Measurements from ENCODE around the gene TMEM52.
A peak's percentile ranks its signal among the peaks of the same experiment; 100 is the strongest.
"Not testable (repeated sequence)": the region's sequence is repeated elsewhere in the genome, so short reads cannot be mapped to it uniquely, and the experiment has no call there.

TMEM52 gene

DNA sequence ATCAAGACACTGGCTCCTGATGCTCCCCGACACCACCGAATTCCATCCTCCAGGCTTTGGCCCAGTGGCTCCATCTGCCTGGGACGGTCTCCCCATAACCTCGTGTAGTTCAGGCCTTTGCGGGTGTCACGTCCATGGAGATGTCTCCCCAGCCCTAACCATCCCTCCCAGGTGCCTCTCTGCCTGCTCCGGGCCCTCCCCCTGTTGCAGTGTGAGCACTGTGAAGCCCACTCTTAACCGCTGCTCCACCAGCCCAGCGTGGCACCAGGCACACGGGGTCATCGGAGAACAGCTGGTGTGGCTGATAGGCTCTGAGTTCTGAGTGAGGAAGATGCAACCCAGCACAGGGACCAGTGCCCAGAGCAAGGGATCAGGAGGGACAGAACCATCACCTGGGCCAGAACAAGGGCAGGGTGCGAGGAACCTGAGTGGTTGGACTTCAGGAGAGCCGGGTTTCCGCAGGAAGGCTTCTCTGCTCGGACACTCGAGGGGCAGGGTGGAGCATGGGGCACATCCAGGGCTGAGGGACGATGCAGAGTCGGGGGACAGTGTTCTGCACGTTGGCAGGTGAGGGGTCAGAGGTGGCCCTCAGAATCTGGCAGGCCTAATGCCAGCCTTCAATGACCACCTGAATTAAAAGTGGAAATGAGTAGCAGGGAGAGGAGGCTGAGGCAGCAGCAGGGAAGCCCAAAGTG is 25.6 kb downstream of the TMEM52 start:
- FAIRE-seq = no peak

DNA sequence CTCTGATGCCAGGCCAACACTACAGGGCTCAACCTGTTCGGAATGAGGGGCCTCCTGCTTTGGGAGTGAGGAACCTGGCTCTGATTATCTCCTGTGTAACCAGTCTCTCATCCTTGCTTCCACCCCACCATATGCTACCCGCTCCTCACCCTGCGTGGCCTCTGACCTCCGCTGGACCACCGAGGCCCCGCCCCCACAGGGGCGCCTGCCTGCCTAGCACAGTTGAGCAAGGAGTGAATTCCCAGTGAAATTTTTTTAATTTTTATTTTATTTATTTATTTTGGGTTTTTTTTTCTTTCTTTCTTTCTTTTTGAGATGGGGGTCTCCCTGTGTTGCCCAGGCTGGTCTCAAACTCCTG is 26.3 kb downstream of the TMEM52 start:
- FAIRE-seq = no peak

DNA sequence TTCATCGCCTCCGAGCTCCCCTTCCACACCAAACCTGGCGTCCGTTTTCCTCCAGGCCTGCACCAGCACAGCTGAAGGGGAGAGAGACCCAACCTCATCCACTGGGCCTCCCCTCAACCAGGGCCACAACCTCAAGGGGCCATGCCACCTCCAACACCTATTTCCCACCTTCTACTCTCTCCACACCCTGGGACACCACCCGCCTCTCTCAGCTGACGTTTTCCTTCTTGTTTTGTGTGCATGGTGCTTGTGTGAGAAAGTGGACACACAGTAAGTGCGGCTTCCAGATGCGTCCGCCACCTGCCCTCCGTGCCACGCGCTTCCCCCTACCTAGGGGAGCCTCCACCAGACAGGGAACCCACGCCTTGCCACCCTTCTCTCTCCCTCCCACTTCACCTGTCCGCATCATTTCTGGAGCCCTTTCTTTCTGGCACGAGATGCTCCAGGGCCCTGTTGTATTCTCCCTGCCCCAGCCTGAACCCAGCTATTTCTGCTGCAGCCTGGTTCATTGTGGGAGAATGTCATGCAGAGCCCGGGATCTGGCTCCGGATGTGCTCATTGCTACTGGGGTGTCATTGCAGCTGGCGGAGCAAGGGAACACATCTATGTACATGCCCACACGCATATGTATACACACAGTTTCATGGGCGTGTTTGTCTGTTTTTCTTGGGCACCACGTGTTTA is 26.9 kb downstream of the TMEM52 start:
- FAIRE-seq = no peak

DNA sequence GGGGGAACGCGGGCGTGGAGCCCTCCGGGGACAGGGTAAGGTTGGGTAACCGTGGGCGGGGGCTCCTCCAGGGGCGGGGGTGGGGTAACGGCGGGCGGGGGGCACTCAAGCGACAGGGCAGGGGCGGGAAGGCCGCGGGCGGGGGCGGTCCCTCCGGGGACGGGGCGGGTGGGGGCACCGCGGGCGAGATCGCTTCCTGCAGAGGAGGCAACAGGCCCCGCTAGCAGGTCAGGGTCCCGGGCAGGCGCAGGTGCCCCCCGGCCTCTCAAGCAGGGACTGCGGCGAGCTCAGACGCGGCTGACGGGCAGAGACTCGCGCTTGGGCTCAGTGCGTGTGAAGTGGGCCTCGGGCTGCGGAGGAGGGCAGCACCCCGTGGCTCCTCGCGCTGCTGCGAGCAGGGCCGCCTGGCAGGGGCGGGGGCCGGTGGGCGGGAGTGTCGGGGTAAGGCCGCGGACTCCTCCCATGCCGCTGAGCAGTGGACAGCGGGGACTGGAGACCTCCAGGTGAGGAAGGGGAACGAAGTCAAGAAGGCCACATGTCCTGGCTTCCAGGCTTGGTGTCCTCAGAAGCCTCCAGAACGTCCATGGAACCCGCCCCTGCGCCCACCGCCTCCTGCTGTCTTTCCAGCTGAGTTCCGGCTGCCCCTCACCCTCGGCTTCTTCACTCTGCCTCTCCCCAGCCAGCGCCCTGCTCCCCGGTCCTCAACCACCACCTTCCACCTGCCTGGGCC is 27.6 kb downstream of the TMEM52 start:
- no peak for FAIRE-seq

DNA sequence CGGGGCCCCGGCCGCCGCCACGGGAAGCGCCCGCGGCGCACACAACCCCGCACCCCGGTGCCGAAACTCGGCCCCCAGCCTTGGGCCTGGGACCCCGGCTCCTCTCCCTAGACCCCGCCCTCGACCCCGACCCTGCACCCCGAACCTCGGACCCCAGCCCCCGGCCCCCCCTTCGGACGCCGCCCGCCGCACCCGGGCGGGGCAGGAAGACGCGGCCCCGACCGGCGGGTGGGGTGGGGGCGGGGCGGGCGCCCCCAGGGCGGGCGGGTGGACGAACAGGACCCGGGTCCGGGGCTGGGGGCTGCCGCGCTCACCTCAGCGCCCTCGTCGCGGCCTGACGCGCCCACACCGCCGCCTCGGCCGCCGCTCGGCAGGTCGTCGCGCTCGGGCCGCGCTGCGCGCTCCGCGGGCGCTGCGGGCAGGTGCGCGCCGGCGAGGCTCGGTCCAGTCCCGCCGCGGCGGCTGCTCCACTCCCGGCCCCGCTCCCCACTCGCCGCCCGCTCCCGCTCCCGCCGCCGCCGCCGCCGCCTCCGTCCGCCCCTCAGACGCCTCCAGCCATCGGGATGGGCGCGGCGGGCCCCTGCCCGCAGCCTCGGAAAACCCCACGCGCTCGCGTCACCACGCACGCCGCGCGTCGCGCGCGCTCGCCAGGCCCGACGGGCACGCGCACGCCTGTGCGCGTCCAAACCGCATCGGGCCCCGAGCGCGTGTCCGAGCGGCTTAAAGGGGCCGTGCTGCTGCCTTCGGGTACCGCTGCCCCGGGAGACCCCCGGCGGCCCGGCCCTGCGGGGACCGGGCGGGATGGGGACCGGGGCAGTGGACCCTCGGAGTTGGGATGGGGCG is 28.4 kb downstream of the TMEM52 start, which contains the start of gene GNB1:
TSS of gene GNB1 (minus strand) at position 582 of the 843 bp plus-strand sequence. CDS start 65,634 bp downstream, outside the sequence.
- FAIRE-seq = no peak

DNA sequence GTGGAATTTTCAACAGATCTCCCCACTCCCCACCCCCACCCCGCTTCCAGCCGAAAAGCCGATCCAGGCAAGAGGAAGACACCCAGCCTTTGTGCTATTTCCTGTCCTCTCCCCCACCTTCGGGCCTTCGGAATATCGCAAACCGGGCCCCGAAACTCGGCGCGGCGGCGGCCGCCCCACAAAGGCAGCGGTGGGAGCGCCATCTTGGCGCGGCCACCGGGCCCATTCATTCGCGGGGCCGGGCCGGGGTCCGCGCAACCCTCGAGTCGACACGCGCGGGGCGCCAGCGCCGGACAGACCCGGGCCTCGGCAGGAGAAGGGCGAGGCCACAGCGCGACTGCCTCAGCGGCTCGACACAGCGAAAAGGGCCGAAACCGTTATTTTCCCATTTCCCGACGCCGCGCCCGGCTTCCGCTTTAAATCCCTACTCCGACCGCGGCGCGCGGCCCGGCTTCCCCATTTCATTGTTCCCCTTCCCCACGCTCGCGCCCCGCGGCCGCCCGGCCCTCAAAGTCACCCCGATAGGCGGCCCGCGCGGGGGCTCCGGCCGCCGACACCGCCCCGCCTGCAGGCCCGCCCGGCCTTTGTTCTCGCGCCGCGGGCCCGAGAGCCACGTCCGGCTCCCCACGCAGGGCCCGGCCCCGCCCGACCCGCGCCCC is 29.1 kb downstream of the TMEM52 start:
- no peak for FAIRE-seq

DNA sequence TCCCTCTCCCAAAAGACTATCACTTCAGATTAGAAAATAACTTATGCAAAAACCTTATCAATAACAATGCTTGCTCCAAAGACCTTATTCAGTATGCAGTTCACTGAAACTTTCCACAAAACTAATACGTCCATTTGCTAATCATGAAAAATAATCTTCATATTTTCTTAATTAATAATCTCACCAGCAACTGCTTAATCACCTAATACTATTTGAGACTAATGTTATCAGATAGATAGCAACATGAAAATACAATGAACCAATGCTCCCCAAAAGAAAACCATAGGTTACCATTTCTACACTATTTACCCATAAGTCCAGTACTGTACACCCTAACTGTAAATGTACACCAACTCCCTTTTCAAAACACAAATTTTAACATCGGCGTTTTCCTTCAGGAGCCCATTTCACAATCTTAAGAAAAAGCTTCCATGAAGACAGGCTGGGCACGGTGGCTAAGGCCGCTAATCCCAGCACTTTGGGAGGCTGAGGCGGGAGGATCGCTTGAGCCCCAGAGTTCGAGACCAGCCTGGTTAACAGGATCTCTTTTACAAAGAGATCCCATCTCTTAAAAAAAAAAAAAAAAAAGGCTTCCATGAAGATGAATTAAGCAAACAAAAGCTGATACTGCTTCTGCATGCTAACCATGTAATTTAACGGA is 29.9 kb downstream of the TMEM52 start:
- peak; percentile 15 for FAIRE-seq

DNA sequence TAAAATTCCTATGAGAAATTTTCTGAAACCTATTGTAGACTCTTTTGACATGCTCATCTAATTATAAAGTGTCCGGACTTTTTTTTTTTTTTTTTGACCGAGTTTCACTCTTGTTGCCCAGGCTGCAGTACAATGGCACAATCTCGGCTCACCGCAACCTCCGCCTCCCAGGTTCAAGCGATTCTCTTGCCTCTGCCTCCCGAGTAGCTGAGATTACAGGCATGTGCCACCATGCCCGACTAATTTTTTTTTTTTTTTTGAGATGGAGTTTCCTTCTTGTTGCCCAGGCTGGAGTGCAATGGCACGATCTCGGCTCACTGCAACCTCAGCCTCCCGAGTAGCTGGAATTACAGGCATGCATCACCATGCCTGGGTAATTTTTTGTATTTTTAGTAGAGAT is 35.2 kb downstream of the TMEM52 start:
- FAIRE-seq = not testable (repeated sequence)

DNA sequence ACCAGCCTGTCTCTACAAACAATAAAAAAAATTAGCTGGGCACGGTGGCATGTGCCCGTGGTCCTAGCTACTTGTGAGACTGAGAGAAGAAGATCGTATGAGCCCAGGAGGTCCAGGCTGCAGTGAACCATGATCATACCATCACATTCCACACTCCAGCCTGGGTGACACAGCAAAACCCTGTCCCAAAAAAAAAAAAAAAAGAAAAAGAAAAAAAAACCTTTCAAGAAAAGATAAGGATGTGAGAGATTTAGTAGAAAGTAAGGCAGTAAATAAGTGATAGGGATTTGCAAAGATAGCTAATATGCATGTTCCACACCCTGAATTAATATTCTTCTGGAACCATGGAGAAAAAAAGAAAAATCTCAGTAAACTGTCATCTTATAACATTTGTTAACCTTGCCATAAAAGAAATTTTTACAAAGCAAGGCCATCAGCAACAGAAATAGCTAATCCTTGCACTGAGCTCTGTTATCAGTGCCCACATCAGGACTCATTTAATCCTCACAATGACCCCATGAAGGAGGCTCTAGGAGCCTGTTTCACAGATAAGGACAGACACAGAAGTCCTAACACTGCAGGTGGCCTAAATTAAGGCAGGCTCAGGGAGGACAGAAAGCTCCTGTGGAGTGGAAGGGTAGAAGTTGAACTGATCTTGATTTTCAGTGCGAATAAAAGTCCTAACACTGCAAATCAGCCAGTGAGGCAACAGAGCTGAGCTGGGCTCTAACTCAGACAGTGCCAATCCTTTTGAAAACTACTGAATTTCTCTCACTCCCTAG is 35.8 kb downstream of the TMEM52 start:
- no peak for FAIRE-seq

DNA sequence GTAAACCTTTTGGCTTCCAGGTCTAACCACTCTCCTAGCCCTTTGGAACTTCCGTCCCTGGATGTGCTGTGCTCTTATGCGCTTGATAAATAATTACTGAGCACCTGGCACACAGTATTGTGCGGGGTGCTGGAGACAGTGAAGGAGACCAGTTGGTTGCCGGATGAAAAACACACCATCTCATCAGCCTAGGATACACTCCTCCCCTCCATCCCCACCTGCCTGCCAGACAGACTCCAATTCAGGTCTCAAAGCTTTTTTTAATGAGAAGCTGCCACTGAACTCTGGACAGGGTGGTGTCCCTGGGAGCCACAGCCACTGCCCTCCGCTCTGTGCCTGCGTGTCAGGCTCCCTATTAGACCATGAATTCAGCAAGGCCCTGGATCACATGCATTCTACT is 37.4 kb downstream of the TMEM52 start:
- no peak for FAIRE-seq

DNA sequence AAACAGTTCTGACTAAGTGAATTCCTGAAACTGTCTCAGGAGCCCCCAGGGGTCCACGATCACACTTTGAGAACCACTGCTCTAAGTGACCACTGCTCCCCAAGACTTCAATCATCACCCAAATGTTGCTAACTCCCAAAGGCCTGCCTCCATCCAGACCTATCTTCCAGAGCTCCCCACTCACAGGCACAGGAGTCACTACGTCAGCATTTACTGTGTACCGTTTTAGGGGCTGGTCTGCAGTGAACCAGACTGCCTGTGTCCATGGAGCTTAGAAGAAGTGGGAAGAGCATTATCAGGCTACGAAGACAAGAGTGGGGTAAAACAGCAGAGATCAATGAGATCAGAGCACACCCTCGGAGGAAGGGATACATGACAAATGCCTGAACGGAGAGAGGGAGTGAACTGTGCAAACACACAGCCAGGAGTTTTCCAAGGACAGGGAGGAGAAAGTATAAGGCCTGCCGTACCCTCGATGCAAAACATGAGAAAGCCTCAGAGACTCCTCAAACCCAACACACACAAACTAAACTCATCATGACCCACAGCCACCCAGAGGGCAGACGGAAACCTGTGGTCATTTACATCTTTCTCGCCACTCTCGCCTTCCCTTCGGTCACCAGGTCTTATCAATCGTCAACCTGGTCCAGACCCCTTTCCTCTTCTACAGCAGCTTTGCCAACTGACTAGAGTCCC is 38.3 kb downstream of the TMEM52 start:
- no peak for FAIRE-seq

DNA sequence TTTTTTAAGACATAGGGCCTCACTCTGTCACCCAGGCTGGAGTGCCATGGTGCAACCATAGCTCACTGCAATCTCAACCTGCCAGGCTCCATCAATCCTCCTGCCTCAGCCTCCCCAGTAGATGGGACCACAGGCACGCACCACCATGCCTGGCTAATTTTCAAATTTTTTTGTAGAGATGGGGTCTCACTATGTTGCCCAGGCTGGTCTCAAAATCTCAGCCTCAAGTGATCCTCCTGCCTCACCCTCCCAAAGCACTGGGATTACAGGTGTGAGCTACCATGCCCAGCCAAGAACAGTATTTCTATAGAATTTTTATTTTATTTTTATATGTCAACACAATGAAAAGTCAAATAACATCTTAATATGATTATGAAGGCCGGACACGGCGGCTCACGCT is 39.1 kb downstream of the TMEM52 start:
- FAIRE-seq = no peak

DNA sequence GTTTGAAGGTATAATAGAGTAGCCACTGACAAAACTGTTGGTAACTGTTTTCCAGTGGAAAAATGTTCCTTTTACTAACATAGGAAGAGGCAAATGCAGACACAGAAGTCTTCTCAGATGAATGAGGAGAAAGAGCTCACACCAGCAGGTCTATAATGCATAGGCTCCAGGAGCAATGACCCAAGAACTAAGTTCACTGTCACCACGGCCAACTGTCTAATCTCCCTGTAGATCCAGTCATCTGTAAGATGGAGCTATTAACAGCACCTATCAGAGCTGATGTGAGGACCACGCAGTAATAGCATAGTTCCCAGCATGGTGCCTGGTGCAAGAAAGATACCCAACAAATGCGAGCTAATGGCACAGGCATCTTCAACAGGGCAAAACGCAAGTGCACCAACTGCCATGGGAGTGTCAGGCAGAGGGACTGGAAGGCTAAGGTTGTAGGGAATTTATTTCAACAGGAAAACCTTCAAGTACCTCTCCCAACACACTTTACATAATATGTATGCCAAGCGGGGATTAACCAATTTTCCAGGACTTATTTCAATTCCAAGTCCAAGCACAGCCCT is 41.1 kb downstream of the TMEM52 start:
- no peak for FAIRE-seq

DNA sequence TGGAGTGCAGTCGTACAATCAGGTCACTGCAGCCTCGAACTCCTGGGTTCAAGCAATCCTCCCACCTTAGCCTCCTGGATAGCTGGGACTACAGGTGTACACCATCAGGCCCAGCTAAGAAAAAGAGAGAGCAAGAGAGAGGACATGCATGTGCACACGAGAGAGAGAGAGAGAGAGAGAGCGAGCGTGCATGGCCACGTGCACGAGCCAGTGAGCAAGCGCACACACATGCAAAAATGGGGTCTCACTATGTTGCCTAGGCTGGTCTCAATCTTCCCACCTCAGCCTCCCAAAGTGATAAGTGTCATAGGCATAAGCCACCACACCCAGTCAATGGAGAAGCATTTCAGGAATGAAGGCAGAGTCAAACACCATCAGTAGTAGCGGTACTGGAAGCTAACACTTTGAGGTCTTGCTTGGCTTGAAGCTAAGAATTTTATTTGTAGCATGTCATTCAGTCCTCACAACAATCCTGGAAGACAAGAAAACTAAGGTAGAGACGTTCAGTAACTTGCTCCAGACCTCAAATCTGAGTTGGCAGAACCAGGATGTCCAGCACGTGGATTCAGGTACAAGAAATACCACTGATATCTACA is 42.6 kb downstream of the TMEM52 start:
- no peak for FAIRE-seq

DNA sequence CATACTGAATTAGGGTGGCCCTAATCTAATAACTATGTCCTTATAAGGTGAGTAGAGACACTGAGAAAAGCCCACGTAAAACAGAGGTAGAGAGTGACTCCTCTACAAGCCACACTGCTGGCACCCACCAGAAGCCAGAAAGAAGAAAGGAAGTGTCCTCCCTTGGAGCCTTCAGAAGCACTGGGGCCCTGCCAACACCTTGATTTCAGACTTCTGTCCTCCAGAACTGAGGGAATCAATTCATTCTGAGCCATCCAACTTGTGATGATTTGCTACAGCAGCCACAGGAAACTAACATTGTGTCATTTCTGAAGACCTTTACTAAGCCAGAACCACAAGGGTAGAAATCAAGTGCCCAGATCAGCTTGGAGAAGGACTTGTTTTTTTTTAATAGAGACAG is 43.1 kb downstream of the TMEM52 start:
- no peak for FAIRE-seq

DNA sequence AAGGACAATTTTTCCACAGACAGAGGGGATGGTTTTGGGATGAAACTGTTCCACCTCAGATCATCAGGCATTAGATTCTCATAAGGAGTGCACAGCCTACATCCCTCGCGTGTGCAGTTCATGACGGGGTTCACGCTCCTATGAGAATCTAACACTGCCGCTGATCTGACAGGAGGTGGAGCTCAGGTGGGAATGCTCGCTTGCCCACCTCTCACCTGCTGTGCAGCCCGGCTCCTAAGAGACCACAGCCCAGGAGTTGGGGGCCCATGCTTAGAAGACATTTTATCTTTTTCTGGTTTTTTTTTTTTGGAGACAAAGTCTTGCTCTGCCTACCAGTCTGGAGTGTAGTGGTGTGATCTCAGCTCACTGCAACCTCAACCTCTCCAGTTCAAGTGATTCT is 44.2 kb downstream of the TMEM52 start:
- FAIRE-seq = no peak

DNA sequence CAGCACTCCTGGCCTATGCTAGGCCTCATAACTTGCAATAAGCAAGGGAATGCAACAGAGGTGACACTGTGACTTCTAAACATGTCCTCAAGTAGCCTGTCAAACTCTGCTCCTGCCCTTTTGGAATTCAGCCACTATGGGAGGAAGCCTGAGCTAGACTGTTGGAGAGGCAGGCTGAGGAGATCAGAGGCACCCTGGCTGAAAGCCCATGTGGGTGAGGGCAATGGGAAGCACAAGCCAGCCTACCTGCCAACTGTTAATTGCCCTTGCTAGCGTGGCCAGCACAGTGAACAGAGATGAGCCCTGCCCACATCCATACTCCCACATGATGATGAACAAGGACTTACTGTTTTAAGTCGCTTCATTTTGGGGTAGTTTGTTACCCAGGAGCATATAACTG is 45.9 kb downstream of the TMEM52 start:
- FAIRE-seq = no peak

DNA sequence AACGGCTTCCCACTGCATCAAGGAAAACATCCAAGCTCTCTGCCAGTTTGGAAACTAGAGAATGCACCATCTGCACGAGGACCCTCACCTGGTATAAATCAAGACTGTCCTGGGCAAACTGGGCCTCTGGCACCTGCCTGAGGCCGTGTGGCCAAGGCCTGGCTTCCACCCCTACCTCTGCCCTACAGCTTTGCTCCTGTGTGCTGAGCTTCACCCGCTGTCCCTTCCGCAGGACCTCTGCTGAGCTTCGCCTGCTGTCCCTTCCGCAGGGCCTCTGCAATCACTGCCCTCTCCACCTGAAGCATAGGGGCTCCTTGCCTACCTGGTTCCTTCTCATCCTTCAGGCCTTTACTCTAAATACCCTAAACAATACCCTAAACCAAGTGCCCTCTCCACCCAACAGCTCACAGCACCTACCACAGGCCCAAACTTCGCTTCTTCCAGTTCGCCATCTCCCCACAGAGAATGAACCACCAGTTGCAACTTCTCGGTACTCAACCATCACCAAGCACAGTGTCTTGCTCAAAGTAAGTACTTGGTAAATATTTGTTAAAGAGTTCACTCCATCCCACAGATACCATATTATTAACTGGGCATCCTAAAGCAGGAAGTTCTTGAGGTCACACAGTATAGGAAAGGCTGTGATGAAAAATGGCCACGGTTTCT is 46.6 kb downstream of the TMEM52 start:
- FAIRE-seq = no peak

DNA sequence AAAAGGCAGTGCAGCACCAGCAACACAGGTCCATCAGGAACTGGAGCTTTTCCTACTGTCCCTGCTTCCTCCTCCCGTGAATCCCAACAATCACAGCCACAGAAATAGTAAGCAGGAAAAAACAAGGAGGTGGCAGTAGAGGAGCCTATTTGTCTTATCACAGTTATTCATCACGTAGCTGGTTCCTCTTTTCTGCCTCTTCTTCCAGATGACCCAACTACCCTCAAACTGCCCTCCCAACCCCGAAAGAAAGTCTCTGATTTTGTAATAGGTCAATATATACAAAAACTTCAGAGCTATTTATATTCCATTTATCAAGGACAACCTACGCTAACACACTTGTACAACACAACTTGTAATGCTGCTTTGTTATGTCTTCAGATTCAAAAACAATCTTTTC is 49.6 kb downstream of the TMEM52 start:
- FAIRE-seq = no peak
